Measurements from ENCODE around the gene HIPK2.

- TF ChIP-seq EZH2 (IDR thresholded peaks at IDR 0.05; ENCODE audit: borderline replicate concordance) (no peak), CTCF (IDR thresholded peaks at IDR 0.05; ENCODE audit: poor library complexity) (no peak), EZH2phosphoT487 (IDR thresholded peaks at IDR 0.05; ENCODE audit: low read depth, severe bottlenecking, unreplicated experiment) (no peak)
These were observed 146.9 kb downstream of the HIPK2 start for GRCh38 chr7:139630643-139631519.

Data from hepatocyte (in vitro differentiated cells).